Vagina (tissue), 2 donors: ENCODE data around the gene RGS17. TPM values are rescaled to one million over a fixed set of nuclear protein-coding genes. Genes with fewer than 3 reads are reported as not detected.
"Not testable (repeated sequence)": the region's sequence is repeated elsewhere in the genome, so short reads cannot be mapped to it uniquely, and the experiment has no call there.

ENCODE experiments used
- DNase-seq, 2 donors: peaks; one replicate each; pipeline ENCODE4 v3.0.0-alpha.2; 2017; ENCODE audit errors: extremely low spot score in 2 of 2
- H3K27ac ChIP-seq: fragments of 200-600 bp; sonication (generic); one replicate; pipeline ENCODE4 v1.5.1; 2019
- H3K27me3 ChIP-seq: fragments of 200-600 bp; sonication (generic); one replicate; pipeline ENCODE4 v1.5.1; 2019
- H3K36me3 ChIP-seq, 2 donors: fragments of 200-600 bp; sonication (generic); one replicate each; pipeline ENCODE4 v1.5.1; 2017 to 2019
- H3K4me1 ChIP-seq: fragments of 200-600 bp; sonication (generic); one replicate; pipeline ENCODE4 v1.5.1; 2019
- H3K4me3 ChIP-seq, 2 donors: fragments of 200-600 bp; sonication (generic); 1 replicate in 1 of 2; 2 replicates in 1 of 2; pipeline ENCODE4 v1.5.1; 2016 to 2019
- H3K9me3 ChIP-seq: fragments of 200-600 bp; sonication (generic); one replicate; pipeline ENCODE4 v1.5.1; 2019
- POLR2A ChIP-seq, 2 donors: fragments of 450-650 bp; IDR thresholded peaks; one replicate each; pipeline ENCODE4 v1.6.1; 2017; ENCODE audit warnings: antibody characterized with exemption in 2 of 2, mild to moderate bottlenecking in 2 of 2, moderate library complexity in 2 of 2
- POLR2AphosphoS5 ChIP-seq, 2 donors: sonication (generic); formaldehyde crosslinking; IDR thresholded peaks; one replicate each; pipeline ENCODE4 v1.9.0; 2017; ENCODE audit warnings: antibody characterized with exemption in 2 of 2, mild to moderate bottlenecking in 2 of 2, low read depth in 1 of 2; ENCODE audit not compliant: insufficient read depth in 1 of 2
- intact Hi-C: fragments of 100-400 bp; cut with DNase I; formaldehyde crosslinking; loops from one replicate; pipeline ENCODE4 v1.15.1; 2023
- total RNA-seq: library from RNA; depleted of rRNA; stranded (reverse); fragments of >200 nt; gene quantifications from one replicate; pipeline ENCODE4 v1.2.3, GENCODE V29; 2016
- TF ChIP-seq, protein P1 (sequence below), 3 experiments: fragments of 450-650 bp in 2 of 3; fragments of 200-600 bp in 1 of 3; sonication (generic) in 1 of 3; IDR thresholded peaks; one replicate each; pipeline ENCODE4 v1.5.1; 2017 to 2019; ENCODE audit warnings: antibody characterized with exemption in 3 of 3, mild to moderate bottlenecking in 2 of 3, moderate library complexity in 2 of 3

Gene RGS17
- total RNA-seq, 1 donor from 2014 or later: 0.25 TPM

DNA sequence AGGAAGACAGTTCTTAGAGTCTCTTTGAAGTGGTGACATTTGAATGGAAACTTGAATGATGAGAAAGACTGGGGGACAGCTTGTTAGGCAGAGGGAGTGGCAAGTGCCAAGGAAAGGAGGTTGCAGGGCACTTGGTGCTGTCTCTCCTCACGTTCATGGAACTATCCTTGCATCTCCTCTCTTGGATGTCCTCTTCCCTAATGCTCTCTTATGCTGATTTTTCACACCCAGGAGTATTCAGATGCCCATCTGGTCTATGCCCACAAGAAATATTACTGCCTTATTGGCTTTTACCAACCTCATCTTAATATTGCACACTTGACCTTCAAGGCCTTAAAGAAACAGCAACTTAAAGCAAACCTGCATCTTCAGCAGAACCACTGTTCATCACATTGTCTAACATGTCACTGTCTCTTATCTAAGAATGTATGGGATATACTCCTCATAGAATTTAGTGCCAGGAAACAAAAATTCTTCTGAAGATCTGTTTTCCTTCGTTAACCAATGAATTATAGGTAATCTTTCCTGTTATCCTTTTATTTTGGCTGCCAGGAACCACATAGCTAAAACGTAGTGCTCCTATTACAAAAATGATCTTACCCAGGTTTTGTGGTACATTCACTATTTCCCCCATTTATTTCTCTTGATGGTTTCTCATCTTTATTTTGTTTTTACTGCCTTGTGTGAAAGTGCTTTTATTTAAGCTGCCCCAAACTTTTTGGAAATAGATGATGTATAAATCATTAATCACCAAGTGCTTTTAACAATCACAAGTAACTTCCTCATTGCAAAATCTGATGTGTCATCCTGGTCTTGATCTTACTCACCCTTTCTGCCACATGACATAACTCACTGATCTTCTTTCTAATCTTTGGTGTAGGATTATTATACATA lies 12.8 kb downstream of the RGS17 start:
- H3K9me3 ChIP-seq: no peaks in the 10 kb centered on the region
- no peaks in the 10 kb centered on the region for H3K4me1 ChIP-seq
- no peaks in the 10 kb centered on the region for H3K27me3 ChIP-seq
- no peaks in the 10 kb centered on the region for H3K36me3 ChIP-seq
- H3K4me3 ChIP-seq: no peak overlapping the region
- H3K27ac ChIP-seq: no peak overlapping the region
- DNase-seq: no peak
- intact Hi-C loops: no loop called here
- TF ChIP-seq POLR2AphosphoS5 (IDR thresholded peaks at IDR 0.05; ENCODE audit: insufficient read depth in 1 of 2, low read depth in 1 of 2) (peak in 1 of 2 donors; percentile 57), POLR2A (IDR thresholded peaks at IDR 0.05) (no peak)

DNA sequence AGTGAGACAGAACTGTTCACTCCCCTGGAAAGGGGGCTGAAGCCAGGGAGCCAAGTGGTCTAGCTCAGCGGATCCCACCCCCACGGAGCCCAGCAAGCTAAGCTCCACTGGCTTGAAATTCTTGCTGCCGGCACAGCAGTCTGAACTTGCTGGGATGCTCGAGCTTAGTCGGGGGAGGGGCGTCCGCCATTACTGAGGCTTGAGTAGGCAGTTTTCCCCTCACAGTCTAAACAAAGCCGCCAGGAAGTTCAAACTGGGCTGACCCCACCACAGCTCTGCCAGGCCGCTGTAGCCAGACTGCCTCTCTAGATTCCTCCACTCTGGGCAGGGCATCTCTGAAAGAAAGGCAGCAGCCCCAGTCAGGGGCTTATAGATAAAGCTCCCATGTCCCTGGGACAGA lies 20.0 kb downstream of the RGS17 start:
- H3K4me3 ChIP-seq, H3K4me1 ChIP-seq, H3K9me3 ChIP-seq, intact Hi-C loops, H3K27ac ChIP-seq, H3K27me3 ChIP-seq, DNase-seq, H3K36me3 ChIP-seq: not testable (repeated sequence)

DNA sequence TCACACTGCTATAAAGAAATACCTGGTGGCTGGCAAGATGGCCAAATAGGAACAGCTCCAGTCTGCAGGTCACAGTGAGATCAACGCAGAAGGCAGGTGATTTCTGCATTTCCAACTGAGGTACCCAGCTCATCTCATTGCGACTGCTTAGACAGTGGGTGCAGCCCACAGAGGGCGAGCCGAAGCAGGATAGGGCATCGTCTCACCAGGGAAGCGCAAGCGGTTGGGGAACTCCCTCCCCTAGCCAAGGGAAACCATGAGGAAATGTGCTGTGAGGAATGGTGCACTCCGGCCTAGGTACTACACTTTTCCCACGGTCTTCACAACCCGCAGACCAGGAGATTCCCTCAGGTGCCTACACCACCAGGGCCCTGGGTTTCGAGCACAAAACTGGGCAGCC lies 20.5 kb downstream of the RGS17 start:
- H3K4me3 ChIP-seq, H3K36me3 ChIP-seq, intact Hi-C loops, H3K27me3 ChIP-seq, H3K4me1 ChIP-seq, DNase-seq, H3K9me3 ChIP-seq, H3K27ac ChIP-seq: not testable (repeated sequence)

DNA sequence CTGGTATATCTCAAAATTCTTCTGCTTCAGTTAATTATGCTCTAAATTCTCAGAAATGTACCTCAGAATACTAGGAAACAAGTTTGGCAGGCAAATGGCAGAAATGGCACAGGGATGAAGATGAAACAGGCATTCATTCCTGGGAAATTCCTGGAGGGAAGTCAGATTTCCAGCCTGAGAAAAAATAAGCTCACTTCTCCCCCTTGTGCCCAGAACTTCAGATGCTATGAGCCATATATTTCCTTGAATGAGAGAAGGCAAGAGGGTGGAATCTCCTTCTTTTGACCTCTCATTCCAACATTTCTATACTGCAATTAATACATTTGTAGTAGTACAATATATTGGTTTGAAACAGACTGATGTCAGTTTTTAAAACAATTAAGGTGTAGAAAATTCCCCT lies 22.8 kb downstream of the RGS17 start:
- DNase-seq: no peak
- TF ChIP-seq POLR2A (IDR thresholded peaks at IDR 0.05) (no peak), POLR2AphosphoS5 (IDR thresholded peaks at IDR 0.05; ENCODE audit: insufficient read depth in 1 of 2, low read depth in 1 of 2) (no peak)
- TF ChIP-seq, protein P1, sequence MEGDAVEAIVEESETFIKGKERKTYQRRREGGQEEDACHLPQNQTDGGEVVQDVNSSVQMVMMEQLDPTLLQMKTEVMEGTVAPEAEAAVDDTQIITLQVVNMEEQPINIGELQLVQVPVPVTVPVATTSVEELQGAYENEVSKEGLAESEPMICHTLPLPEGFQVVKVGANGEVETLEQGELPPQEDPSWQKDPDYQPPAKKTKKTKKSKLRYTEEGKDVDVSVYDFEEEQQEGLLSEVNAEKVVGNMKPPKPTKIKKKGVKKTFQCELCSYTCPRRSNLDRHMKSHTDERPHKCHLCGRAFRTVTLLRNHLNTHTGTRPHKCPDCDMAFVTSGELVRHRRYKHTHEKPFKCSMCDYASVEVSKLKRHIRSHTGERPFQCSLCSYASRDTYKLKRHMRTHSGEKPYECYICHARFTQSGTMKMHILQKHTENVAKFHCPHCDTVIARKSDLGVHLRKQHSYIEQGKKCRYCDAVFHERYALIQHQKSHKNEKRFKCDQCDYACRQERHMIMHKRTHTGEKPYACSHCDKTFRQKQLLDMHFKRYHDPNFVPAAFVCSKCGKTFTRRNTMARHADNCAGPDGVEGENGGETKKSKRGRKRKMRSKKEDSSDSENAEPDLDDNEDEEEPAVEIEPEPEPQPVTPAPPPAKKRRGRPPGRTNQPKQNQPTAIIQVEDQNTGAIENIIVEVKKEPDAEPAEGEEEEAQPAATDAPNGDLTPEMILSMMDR (IDR thresholded peaks at IDR 0.05): no peak
- no peaks in the 10 kb centered on the region for H3K36me3 ChIP-seq
- no peak overlapping the region for H3K4me3 ChIP-seq
- no peaks in the 10 kb centered on the region for H3K27me3 ChIP-seq
- intact Hi-C loops: no loop called here
- H3K9me3 ChIP-seq: no peaks in the 10 kb centered on the region
- H3K27ac ChIP-seq: no peak overlapping the region
- H3K4me1 ChIP-seq: no peaks in the 10 kb centered on the region

DNA sequence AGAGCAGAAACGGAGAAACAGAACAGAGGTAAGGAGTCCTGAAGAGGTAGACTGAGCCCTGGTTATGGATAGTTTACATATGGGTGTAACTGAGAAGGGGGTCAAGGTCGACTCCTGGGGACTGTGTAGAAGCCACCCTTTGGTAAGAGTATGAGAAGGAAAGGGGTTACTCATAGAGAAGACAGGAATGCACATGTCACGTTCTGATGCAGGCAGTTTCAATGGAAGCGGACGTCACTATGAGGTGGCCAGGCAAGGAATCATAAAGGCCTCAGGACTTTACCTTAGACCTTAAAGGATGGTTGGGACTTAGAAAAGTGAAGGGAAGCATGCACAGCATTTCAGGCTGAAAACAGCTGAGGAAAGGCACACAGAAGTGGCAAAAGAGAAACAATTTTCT lies 25.1 kb downstream of the RGS17 start:
- H3K9me3 ChIP-seq: no peaks in the 10 kb centered on the region
- H3K36me3 ChIP-seq: no peaks in the 10 kb centered on the region
- no peak for DNase-seq
- no peaks in the 10 kb centered on the region for H3K4me1 ChIP-seq
- no peaks in the 10 kb centered on the region for H3K27me3 ChIP-seq
- no peak overlapping the region for H3K27ac ChIP-seq
- intact Hi-C loops: no loop called here
- no peak overlapping the region for H3K4me3 ChIP-seq
- TF ChIP-seq POLR2AphosphoS5 (IDR thresholded peaks at IDR 0.05; ENCODE audit: insufficient read depth in 1 of 2, low read depth in 1 of 2) (no peak), POLR2A (IDR thresholded peaks at IDR 0.05) (no peak)

DNA sequence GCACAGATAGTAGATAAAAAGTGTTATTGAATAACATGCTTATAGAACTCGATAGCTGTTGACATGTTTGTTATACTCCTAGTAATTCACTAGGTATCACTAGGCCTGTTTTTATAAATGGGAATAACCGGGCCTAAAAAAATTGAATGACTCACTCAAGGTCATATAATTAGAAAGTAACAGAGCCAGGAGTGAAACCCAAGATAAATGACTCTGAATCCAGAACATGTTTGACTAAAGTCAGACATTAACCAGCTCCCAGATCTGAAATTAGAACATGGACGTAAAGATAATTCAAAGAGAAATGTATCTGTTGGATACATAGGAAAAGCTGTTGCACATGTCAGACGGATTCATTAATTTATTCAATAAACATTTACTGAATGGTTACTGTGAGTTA lies 26.9 kb downstream of the RGS17 start:
- Histone ChIP-seq H3K27me3 (no peaks in the 10 kb centered on the region), H3K4me3 (no peak overlapping the region), H3K4me1 (no peaks in the 10 kb centered on the region), H3K9me3 (no peaks in the 10 kb centered on the region), H3K27ac (no peak overlapping the region), H3K36me3 (no peaks in the 10 kb centered on the region)
- intact Hi-C loops: no loop called here
- TF ChIP-seq POLR2A (IDR thresholded peaks at IDR 0.05) (no peak), POLR2AphosphoS5 (IDR thresholded peaks at IDR 0.05; ENCODE audit: insufficient read depth in 1 of 2, low read depth in 1 of 2) (no peak)
- TF ChIP-seq, protein P1 (IDR thresholded peaks at IDR 0.05): no peak
- DNase-seq: no peak

DNA sequence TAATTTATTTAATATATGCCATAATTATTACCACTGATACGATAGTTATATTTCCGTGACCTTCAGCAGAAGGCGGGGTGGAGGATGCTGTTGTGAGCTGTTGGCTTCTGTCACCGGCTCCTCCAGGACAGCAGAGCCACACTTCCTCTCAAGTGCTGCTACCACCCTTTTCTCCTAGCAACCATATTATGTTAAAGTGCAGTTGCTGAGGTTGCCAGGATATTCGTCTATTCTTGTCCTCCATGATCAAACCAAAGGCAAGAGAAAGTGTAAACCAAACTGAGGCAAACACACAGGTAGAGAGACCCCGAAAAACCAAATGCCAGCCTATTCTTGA lies 27.8 kb downstream of the RGS17 start:
- TF ChIP-seq POLR2A (IDR thresholded peaks at IDR 0.05) (no peak), POLR2AphosphoS5 (IDR thresholded peaks at IDR 0.05; ENCODE audit: insufficient read depth in 1 of 2, low read depth in 1 of 2) (no peak)
- TF ChIP-seq, protein P1 (IDR thresholded peaks at IDR 0.05): no peak
- Histone ChIP-seq H3K27me3 (no peaks in the 10 kb centered on the region), H3K4me3 (no peak overlapping the region), H3K27ac (no peak overlapping the region), H3K9me3 (no peaks in the 10 kb centered on the region), H3K4me1 (no peaks in the 10 kb centered on the region), H3K36me3 (no peaks in the 10 kb centered on the region)
- no peak for DNase-seq
- intact Hi-C loops: no loop called here
